Measurements from ENCODE around the gene ZBTB17.

Gene ZBTB17

GRCh38 chr1:15942661-15943327, 33.1 kb downstream of the ZBTB17 start:
- no peak for TF ChIP-seq CTCF (IDR thresholded peaks at IDR 0.05; ENCODE audit: control insufficient read depth, extremely low read depth, insufficient read depth)
- DNase-seq (ENCODE audit: low read depth): no peak
- H3K4me3 ChIP-seq (ENCODE audit: low read depth, low read length): no peak overlapping the region

DNA sequence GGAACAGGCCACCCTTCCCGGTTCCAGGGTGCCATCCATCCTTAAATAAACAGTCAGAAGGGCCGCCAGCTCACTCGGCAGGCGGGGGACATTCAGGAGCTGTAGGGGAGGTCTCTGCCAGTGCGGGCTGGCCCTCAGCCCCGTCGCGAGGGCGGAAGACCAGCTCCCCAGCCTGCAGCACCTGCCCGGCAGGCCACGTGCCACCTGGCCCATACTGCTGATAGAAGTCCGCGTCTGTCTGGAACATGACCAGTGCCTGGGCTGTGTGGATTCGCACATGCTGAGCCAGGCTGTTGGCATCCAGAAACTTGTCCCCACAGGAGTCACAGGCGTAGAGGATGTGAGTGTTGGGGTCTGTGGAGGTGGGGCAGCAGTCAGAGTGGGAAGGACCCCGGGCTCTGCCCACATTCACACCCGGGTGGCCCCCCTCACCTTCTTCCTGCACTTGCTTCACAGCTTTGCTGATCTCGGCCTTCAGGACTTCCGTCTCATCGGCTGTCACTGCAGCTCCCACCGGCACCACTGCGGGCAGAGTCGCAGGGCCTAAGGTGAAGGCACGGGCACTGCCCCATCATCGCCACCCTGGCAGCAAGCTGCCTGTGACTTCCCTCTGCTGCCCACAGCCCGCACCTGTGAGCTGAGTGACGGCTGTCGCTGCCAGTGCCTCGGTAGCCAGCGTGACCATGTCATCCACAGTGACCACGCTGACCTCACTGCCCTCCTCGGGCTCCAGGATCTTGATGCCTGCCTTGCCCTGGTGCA, 33.8 kb downstream of the ZBTB17 start:
- TF ChIP-seq CTCF (IDR thresholded peaks at IDR 0.05; ENCODE audit: control insufficient read depth, extremely low read depth, insufficient read depth): no peak
- DNase-seq (ENCODE audit: low read depth): no peak
- no peak overlapping the region for H3K4me3 ChIP-seq (ENCODE audit: low read depth, low read length)

- TF ChIP-seq CTCF (IDR thresholded peaks at IDR 0.05; ENCODE audit: control insufficient read depth, extremely low read depth, insufficient read depth): no peak
- DNase-seq (ENCODE audit: low read depth): no peak
- no peak overlapping the region for H3K4me3 ChIP-seq (ENCODE audit: low read depth, low read length)
Observed at GRCh38 chr1:15941044-15941840, 34.7 kb downstream of the ZBTB17 start.

DNA sequence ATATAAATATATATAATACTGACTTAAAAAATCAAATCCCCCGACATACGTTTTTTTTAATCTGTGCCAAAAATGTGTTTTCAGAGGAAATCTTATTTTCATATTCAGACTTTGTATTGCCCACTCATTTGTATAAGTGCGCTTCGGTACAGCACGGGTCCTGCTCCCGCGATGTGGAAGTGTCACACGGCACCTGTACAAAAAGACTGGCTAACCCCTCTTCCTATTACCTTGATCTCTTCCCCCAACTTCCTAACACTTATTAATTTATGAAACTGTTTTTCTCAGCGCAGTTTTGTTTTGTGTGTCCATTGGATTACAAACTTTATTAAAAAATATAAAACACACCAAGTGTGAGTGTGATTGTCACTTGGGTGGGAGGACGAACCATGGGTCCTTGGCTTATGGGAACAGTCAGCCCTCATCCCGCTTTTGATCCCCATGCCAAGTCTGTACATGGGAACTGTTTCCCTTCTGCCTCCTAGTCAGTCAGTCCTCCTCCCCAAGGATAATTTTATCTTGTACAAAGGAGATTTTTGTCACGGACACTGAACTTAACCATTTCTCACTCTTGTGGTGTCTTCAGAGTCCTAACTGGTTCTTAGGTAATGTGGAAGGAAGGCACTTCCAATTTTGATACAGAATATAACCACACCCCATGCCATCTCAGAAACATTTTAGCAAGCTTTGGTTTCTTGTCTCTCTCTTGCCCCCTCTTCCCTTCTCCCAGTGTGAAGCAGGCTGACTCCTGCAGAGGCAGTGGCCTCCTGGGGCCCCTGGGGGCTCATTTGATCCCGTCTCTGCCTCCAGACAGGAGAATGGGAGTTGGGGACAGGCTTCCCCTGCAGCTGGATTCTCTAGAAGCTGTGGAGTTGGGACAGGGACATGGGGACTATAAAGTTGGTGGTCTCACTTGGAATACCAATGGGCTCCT, 35.5 kb downstream of the ZBTB17 start:
- H3K4me3 ChIP-seq (ENCODE audit: low read depth, low read length): no peak overlapping the region
- no peak for DNase-seq (ENCODE audit: low read depth)
- TF ChIP-seq CTCF (IDR thresholded peaks at IDR 0.05; ENCODE audit: control insufficient read depth, extremely low read depth, insufficient read depth): no peak

DNA sequence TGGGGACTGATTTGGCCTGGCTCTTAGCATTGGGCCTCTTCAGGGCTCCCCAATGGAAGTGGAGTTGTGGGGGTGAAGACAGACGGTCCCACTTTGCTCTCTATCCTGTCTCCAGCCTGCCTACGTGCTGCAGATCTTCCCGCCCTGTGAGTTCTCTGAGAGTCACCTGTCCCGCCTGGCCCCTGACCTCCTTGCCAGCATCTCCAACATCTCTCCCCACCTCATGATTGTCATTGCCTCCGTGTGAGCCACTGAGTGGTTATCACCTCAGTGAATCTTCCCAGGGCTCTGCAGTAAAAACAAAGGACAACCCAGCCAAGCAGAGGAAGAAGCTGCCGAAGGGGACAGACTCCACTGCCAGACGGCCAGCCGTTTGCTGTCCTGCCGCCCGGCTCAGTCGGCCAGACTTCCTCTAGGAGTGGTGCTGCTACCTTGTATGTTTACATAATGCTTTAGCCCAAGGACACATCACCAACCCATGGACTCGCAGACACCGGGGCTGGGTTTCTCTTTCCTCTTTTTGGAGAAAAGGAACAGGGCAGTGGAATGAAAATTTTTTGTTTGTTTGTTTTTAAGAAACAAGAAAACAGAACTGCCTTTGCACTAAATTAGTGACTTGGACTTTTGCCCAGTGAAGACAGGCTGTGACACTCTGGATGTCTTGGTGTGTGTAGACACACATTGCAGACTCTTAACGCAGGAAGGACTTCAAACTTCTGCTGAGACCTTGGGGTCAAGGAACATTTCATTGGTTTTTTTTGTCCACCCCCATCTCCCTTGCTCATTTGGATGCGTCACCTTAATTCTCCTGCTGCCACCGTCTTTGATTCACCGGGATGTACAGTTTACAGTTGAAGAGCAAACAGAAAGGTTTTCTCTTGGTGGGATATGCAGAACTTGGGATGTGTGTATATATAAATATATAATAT, 36.5 kb downstream of the ZBTB17 start:
- no peak overlapping the region for H3K4me3 ChIP-seq (ENCODE audit: low read depth, low read length)
- TF ChIP-seq CTCF (IDR thresholded peaks at IDR 0.05; ENCODE audit: control insufficient read depth, extremely low read depth, insufficient read depth): no peak
- peak; percentile 27 for DNase-seq (ENCODE audit: low read depth)

Measured in LNCaP clone FGC (cell line).